ENCODE results near the gene BMP7. TPM values are rescaled to one million over a fixed set of nuclear protein-coding genes. Genes with fewer than 3 reads are reported as not detected.
"Not testable (repeated sequence)": the region's sequence is repeated elsewhere in the genome, so short reads cannot be mapped to it uniquely, and the experiment has no call there.

The BMP7 gene
- total RNA-seq, 2 donors from 2014 or later, result not detected

- H3K27ac Mint-ChIP-seq, result no peak overlapping the region
- H3K9me3 ChIP-seq (ENCODE audit: control insufficient read depth, low read length, poor library complexity, severe bottlenecking), result no peaks in the 10 kb centered on the region
- peaks cover 14% of the 10 kb centered on the region for H3K27me3 Mint-ChIP-seq
- ATAC-seq, result no peak
- DNase-seq, result no peak
- H3K4me3 Mint-ChIP-seq, result no peak overlapping the region
- no peaks in the 10 kb centered on the region for H3K36me3 Mint-ChIP-seq (ENCODE audit: low read depth)
- H3K4me1 Mint-ChIP-seq, result no peaks in the 10 kb centered on the region
These were observed 106.4 kb downstream of the BMP7 start for GRCh38 chr20:57159945-57160610.

GRCh38 chr20:57159193-57159851 lies 107.1 kb downstream of the BMP7 start:
- no peaks in the 10 kb centered on the region for H3K4me1 Mint-ChIP-seq
- peaks cover 14% of the 10 kb centered on the region for H3K27me3 Mint-ChIP-seq
- no peak overlapping the region for H3K27ac Mint-ChIP-seq
- no peak overlapping the region for H3K4me3 Mint-ChIP-seq
- no peak for DNase-seq
- ATAC-seq, result no peak
- no peaks in the 10 kb centered on the region for H3K36me3 Mint-ChIP-seq (ENCODE audit: low read depth)
- no peaks in the 10 kb centered on the region for H3K9me3 ChIP-seq (ENCODE audit: control insufficient read depth, low read length, poor library complexity, severe bottlenecking)

- DNase-seq (no peak), ATAC-seq (no peak)
- no peaks in the 10 kb centered on the region for H3K4me1 Mint-ChIP-seq
- no peak overlapping the region for H3K4me3 Mint-ChIP-seq
- H3K27ac Mint-ChIP-seq, result no peak overlapping the region
- peaks cover 15% of the 10 kb centered on the region for H3K27me3 Mint-ChIP-seq
- H3K9me3 ChIP-seq (ENCODE audit: control insufficient read depth, low read length, poor library complexity, severe bottlenecking), result no peaks in the 10 kb centered on the region
- H3K36me3 Mint-ChIP-seq (ENCODE audit: low read depth), result no peaks in the 10 kb centered on the region
These were observed 108.0 kb downstream of the BMP7 start for GRCh38 chr20:57158474-57158873.

- not testable (repeated sequence) for H3K9me3 ChIP-seq (ENCODE audit: control insufficient read depth, low read length, poor library complexity, severe bottlenecking); ATAC-seq; H3K36me3 Mint-ChIP-seq (ENCODE audit: low read depth); H3K4me1 Mint-ChIP-seq; H3K4me3 Mint-ChIP-seq; H3K27ac Mint-ChIP-seq; DNase-seq
- peaks cover 21% of the 10 kb centered on the region for H3K27me3 Mint-ChIP-seq
These were observed 108.7 kb downstream of the BMP7 start for GRCh38 chr20:57157787-57158186.

DNA sequence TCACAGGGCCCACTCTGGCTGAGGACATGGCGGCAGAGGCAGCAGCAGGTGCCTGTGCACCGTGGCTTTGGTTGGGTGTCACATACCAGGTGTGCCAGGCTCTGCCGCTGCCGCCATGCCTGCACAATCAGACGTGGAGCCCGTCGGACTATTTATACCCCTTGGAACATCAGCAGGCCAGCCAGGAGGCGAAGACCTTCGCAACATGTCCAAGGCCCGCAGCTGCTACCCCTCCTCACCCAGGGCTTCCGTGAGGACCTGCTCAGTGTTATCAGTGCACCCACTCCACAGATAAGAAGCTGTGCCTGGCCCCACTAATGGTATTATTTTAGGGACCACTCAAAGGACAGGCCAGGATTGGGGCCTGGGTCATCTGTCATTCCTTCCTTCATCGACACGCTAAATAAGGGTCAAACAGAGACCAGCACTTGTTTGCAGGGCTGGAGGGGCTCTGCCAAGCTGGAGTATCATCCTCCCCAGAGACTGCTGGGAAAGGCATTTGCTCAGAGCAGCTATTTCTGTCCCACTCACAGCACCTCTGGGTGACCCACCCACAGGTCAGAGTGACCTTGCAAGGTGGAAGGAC lies 109.2 kb downstream of the BMP7 start:
- no peak for ATAC-seq
- peaks cover 21% of the 10 kb centered on the region for H3K27me3 Mint-ChIP-seq
- no peak for DNase-seq

DNA sequence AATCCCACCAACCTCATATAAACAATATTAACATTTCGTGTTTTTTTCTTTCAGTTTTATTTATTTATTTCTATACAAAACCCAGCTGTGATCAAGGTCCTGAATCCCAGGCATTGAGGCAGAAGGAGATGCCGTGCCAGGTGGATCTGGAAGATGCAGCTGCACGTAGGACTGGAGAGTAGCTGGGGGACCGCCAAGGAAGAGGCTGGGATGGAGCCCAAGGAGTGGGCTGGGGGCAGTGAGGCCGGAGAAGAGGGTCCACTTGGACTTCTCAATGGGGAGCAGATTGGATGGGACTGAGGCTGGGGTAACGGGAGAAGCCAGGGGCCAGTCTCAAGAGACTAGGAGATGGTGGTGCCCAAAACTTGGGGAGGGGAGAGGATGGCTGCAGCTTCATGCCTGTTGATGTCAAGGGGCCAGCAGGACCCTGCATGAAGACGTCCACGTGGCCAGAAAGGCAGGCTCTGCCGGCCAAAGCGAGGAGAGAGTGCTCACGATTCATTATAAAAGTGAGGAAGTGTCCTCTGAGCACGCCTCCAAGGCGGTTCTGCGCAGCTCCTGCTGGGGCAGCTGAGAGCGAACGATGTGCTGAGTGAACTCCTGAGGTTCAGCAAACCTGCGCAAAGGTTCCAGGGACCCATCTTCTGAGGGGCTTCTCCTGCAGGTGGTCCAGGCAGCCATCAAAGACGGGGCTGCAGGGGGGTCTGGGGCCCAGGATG lies 110.3 kb downstream of the BMP7 start:
- H3K27ac Mint-ChIP-seq, result no peak overlapping the region
- H3K9me3 ChIP-seq (ENCODE audit: control insufficient read depth, low read length, poor library complexity, severe bottlenecking), result no peaks in the 10 kb centered on the region
- DNase-seq, result no peak
- peaks cover 21% of the 10 kb centered on the region for H3K27me3 Mint-ChIP-seq
- H3K4me1 Mint-ChIP-seq, result no peaks in the 10 kb centered on the region
- no peak for ATAC-seq
- no peaks in the 10 kb centered on the region for H3K36me3 Mint-ChIP-seq (ENCODE audit: low read depth)
- no peak overlapping the region for H3K4me3 Mint-ChIP-seq

More for the DNA sequence above, 109.2 kb downstream of the BMP7 start:
- no peaks in the 10 kb centered on the region for H3K9me3 ChIP-seq (ENCODE audit: control insufficient read depth, low read length, poor library complexity, severe bottlenecking)
- no peaks in the 10 kb centered on the region for H3K4me1 Mint-ChIP-seq
- no peak overlapping the region for H3K4me3 Mint-ChIP-seq
- H3K36me3 Mint-ChIP-seq (ENCODE audit: low read depth), result no peaks in the 10 kb centered on the region
- no peak overlapping the region for H3K27ac Mint-ChIP-seq

GRCh38 chr20:57155415-57155814 lies 111.0 kb downstream of the BMP7 start:
- Mint-ChIP-seq H3K27ac (no peak overlapping the region), H3K36me3 (ENCODE audit: low read depth) (no peaks in the 10 kb centered on the region), H3K27me3 (peaks cover 21% of the 10 kb centered on the region), H3K4me1 (no peaks in the 10 kb centered on the region), H3K4me3 (no peak overlapping the region)
- no peaks in the 10 kb centered on the region for H3K9me3 ChIP-seq (ENCODE audit: control insufficient read depth, low read length, poor library complexity, severe bottlenecking)
- DNase-seq (no peak), ATAC-seq (no peak)

GRCh38 chr20:57153238-57153905 lies 113.1 kb downstream of the BMP7 start:
- DNase-seq, result no peak
- no peaks in the 10 kb centered on the region for H3K36me3 Mint-ChIP-seq (ENCODE audit: low read depth)
- no peak overlapping the region for H3K27ac Mint-ChIP-seq
- H3K9me3 ChIP-seq (ENCODE audit: control insufficient read depth, low read length, poor library complexity, severe bottlenecking), result no peaks in the 10 kb centered on the region
- H3K27me3 Mint-ChIP-seq, result peaks cover 23% of the 10 kb centered on the region
- no peaks in the 10 kb centered on the region for H3K4me1 Mint-ChIP-seq
- ATAC-seq, result no peak
- H3K4me3 Mint-ChIP-seq, result no peak overlapping the region

- H3K27me3 Mint-ChIP-seq, result peaks cover 28% of the 10 kb centered on the region
- no peaks in the 10 kb centered on the region for H3K4me1 Mint-ChIP-seq
- H3K4me3 Mint-ChIP-seq, result no peak overlapping the region
- DNase-seq (no peak), ATAC-seq (no peak)
- H3K27ac Mint-ChIP-seq, result no peak overlapping the region
- H3K36me3 Mint-ChIP-seq (ENCODE audit: low read depth), result no peaks in the 10 kb centered on the region
- H3K9me3 ChIP-seq (ENCODE audit: control insufficient read depth, low read length, poor library complexity, severe bottlenecking), result no peaks in the 10 kb centered on the region
These were observed 113.9 kb downstream of the BMP7 start for GRCh38 chr20:57152557-57152956.

DNA sequence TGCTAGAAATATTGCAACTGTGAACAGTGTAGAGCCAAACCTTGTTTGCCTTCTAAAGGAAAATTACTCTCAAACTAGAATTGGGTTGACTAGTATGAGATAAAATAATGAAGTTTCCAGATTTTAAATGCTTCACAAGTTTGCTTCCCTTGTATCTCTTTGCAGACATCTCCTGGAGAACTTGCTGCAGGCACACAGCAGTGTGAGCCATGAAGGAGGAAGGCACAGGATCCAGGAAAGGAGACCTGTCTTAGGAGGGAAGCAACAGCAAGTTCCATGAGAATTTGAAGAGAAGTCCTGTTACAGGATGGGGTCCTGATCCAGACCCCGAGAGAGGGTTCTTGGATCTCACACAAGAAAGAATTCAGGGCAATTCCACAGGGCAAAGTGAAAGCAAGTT lies 115.9 kb downstream of the BMP7 start:
- H3K36me3 Mint-ChIP-seq (ENCODE audit: low read depth), result no peaks in the 10 kb centered on the region
- no peak for DNase-seq
- no peak for ATAC-seq
- no peak overlapping the region for H3K4me3 Mint-ChIP-seq
- H3K27me3 Mint-ChIP-seq, result peaks cover 22% of the 10 kb centered on the region
- no peaks in the 10 kb centered on the region for H3K4me1 Mint-ChIP-seq
- no peak overlapping the region for H3K27ac Mint-ChIP-seq
- H3K9me3 ChIP-seq (ENCODE audit: control insufficient read depth, low read length, poor library complexity, severe bottlenecking), result no peaks in the 10 kb centered on the region

- H3K9me3 ChIP-seq (ENCODE audit: control insufficient read depth, low read length, poor library complexity, severe bottlenecking), result no peaks in the 10 kb centered on the region
- DNase-seq (no peak), ATAC-seq (no peak)
- Mint-ChIP-seq H3K4me3 (no peak overlapping the region), H3K27me3 (peaks cover 21% of the 10 kb centered on the region), H3K36me3 (ENCODE audit: low read depth) (no peaks in the 10 kb centered on the region), H3K27ac (no peak overlapping the region), H3K4me1 (no peaks in the 10 kb centered on the region)
These were observed 118.2 kb downstream of the BMP7 start for GRCh38 chr20:57148263-57148662.

DNA sequence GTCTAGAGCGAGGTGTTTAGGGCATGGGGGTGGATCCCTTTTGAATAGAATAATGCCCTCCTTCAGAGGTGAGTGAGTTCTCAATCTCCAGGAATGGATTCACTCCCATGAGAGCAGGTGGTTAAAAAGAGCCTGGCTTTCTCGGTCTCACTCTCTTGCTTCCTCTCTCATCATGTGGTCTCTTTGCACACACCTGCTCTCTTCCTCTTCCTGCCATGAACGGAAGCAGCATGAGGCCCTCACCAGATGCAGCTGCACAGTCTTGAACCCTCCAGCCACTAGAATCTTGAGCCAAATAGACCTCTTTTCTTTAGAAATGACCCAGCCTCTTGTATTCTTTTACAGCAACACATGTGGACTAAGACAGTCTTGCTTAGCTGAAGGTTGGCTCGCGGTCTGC lies 119.3 kb downstream of the BMP7 start:
- Mint-ChIP-seq H3K4me1 (no peaks in the 10 kb centered on the region), H3K36me3 (ENCODE audit: low read depth) (no peaks in the 10 kb centered on the region), H3K4me3 (no peak overlapping the region), H3K27ac (no peak overlapping the region), H3K27me3 (peaks cover 27% of the 10 kb centered on the region)
- DNase-seq (no peak), ATAC-seq (no peak)
- no peaks in the 10 kb centered on the region for H3K9me3 ChIP-seq (ENCODE audit: control insufficient read depth, low read length, poor library complexity, severe bottlenecking)

DNA sequence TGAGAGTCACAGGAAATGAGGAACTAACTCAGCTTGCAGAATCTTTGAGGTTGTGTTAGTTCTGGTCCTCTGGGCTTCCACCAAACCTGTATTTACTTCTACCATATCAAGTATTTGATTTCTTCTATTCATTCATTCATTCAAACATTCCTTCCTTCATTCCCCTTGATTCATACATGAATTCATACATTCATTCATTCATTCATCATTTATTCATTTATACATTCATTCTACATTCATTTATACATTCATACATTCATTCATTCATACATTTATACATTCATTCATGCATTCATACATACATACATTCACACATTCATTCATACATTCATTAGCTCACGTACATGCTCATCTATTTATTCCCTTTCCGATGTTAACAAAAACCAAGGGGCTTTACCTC lies 120.3 kb downstream of the BMP7 start:
- Mint-ChIP-seq H3K36me3 (ENCODE audit: low read depth) (no peaks in the 10 kb centered on the region), H3K4me1 (no peaks in the 10 kb centered on the region), H3K27ac (no peak overlapping the region), H3K4me3 (no peak overlapping the region), H3K27me3 (peaks cover 29% of the 10 kb centered on the region)
- DNase-seq, result no peak
- no peak for ATAC-seq
- H3K9me3 ChIP-seq (ENCODE audit: control insufficient read depth, low read length, poor library complexity, severe bottlenecking), result no peaks in the 10 kb centered on the region

Data from T-helper 17 cell (primary cell).